Uterus (tissue), 2 donors: ENCODE results near the gene SLC41A3.

ENCODE experiments used
- POLR2A ChIP-seq, 2 donors: fragments of 450-650 bp; IDR thresholded peaks; one replicate each; pipeline ENCODE4 v1.6.1; 2016; ENCODE audit warnings: antibody characterized with exemption in 2 of 2, mild to moderate bottlenecking in 1 of 2, moderate library complexity in 1 of 2
- TF ChIP-seq, protein P1 (sequence below), 4 experiments: fragments of 200-600 bp in 2 of 4; fragments of 450-650 bp in 2 of 4; sonication (generic) in 2 of 4; IDR thresholded peaks; one replicate each; pipeline ENCODE4 v1.5.1; 2016 to 2019; ENCODE audit warnings: antibody characterized with exemption in 4 of 4, mild to moderate bottlenecking in 2 of 4, moderate library complexity in 1 of 4

DNA sequence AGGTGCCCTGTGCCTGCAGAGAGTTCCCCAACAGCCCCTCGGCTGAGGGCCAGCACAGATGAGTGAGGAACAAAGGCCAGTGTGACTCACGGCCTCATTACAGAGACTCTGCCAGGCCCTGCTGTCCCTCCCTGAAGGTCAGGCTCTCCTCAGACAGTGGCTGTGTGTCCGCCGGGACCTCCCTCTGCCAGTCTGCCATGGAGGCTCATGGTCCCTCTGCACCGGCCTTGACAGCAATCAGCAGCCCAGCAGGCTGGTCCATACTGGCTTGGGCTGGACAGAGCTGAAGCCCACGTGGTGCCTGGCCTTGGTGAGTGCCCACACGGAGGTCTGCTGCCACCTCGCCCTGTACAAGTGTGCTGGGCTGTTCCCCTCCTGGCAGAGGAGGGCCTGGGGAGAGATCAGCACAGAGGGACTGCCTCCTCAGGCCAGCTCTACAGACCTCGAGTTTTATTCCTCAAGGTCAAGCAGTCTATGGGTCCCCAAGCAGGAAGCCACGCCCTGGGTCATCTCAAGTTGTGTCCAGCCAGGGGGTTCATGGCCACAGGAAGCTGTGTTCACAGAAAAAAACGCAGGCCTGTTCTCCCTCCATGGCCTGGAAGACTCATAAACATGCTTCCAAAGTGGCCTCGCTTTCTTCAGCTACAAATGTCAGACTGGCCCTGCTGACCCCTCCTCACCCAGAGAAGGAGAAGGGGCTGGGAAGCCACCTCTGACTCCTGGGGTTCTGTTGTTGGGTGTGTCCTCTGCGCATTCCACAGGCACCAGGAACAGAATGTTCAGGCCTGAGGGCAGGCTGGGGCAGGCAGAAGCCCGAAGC lies 27.0 kb downstream of the SLC41A3 start:
- TF ChIP-seq, protein P1, sequence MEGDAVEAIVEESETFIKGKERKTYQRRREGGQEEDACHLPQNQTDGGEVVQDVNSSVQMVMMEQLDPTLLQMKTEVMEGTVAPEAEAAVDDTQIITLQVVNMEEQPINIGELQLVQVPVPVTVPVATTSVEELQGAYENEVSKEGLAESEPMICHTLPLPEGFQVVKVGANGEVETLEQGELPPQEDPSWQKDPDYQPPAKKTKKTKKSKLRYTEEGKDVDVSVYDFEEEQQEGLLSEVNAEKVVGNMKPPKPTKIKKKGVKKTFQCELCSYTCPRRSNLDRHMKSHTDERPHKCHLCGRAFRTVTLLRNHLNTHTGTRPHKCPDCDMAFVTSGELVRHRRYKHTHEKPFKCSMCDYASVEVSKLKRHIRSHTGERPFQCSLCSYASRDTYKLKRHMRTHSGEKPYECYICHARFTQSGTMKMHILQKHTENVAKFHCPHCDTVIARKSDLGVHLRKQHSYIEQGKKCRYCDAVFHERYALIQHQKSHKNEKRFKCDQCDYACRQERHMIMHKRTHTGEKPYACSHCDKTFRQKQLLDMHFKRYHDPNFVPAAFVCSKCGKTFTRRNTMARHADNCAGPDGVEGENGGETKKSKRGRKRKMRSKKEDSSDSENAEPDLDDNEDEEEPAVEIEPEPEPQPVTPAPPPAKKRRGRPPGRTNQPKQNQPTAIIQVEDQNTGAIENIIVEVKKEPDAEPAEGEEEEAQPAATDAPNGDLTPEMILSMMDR (IDR thresholded peaks at IDR 0.05), result no peak
- TF ChIP-seq POLR2A (IDR thresholded peaks at IDR 0.05), result no peak
